ENCODE measurements around the gene SFT2D1.

- no peak for TF ChIP-seq EP300 (IDR thresholded peaks at IDR 0.05)
- TF ChIP-seq CTCF (IDR thresholded peaks at IDR 0.05) = no peak
- TF ChIP-seq POLR2AphosphoS5 (IDR thresholded peaks at IDR 0.05) = no peak
- no peak for TF ChIP-seq POLR2A (IDR thresholded peaks at IDR 0.05)
These were observed 9.0 kb downstream of the SFT2D1 start for GRCh38 chr6:166333172-166333995.
